Measurements from ENCODE around the gene MSI2. TPM values are rescaled to one million over a fixed set of nuclear protein-coding genes. Genes with fewer than 3 reads are reported as not detected.
"Not testable (repeated sequence)": the region's sequence is repeated elsewhere in the genome, so short reads cannot be mapped to it uniquely, and the experiment has no call there.

MSI2 gene
- total RNA-seq, 6 experiments from 2014 or later = 12.0 to 22.6 (median 19.4) TPM

DNA sequence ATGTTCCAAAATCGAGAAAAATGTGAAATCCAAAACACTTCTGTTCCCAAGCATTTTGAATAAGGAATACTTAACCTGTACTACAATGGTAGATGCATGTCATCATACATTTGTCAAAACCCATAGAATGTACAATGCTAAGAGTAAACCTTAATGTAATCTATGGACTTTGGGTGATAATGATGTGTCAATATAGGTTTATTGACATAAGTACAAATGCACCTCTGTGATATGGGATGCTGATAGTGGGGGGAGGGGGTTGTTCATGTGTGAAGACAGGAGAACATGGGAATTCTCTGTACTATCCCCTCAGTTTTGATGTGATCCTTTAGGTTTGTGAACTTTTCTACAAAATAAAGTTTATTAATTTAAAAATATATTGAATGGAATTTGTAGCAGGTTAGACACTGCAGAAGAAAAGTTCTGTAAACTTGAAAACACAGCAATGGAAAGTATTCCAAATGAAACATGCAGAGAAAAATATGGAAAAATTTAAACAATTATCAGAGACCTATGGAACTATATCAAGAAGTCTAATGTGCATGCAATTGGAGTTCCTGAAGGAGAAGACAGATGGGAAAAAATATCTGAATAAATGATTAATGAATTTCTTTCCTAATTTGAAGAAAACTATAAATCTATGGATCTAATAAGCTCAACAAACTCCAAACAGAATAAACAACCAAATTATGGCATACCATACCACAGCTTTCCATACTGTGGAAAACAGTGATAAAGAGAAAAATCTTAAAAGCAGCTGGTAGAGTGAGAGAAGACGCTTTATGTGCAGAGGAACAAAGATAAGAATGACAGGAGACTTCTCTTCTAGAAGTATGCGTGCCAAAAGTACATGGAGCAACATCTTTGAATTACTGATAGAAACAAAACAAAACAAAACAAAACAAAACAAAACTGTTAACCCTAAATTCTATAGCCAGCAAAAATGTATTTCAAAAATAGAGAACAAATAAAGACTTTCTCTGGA is 34.7 kb upstream of the MSI2 start:
- ATAC-seq (no peak), DNase-seq (no peak)
- intact Hi-C loops (cut with DNase I) = no loop called here
- Histone ChIP-seq H3K4me1 (no peaks in the 10 kb centered on the region), H3K27me3 (no peaks in the 10 kb centered on the region), H3K36me3 (no peaks in the 10 kb centered on the region), H3K9me3 (peaks cover 0 to 4% (median 0%) of the 10 kb centered on the region in 4 donors), H3K4me3 (no peak overlapping the region), H3K27ac (no peak overlapping the region)
- TF ChIP-seq POLR2A (IDR thresholded peaks at IDR 0.05) (no peak), CTCF (IDR thresholded peaks at IDR 0.05) (no peak)
- WGBS (ENCODE audit: insufficient coverage, low coverage, low lambda C conversion rate, missing lambda C conversion rate) = 54% methylated on average over 3 of the region's 3 CpGs

- H3K4me3 ChIP-seq; H3K4me1 ChIP-seq; H3K36me3 ChIP-seq; H3K27ac ChIP-seq; ATAC-seq; H3K9me3 ChIP-seq; H3K27me3 ChIP-seq; intact Hi-C loops (cut with DNase I); DNase-seq: not testable (repeated sequence)
- 67% methylated on average over 1 of the region's 1 CpG for WGBS (ENCODE audit: insufficient coverage, low coverage, low lambda C conversion rate, missing lambda C conversion rate)
Measured at GRCh38 chr17:57222422-57222821, 33.9 kb upstream of the MSI2 start.

DNA sequence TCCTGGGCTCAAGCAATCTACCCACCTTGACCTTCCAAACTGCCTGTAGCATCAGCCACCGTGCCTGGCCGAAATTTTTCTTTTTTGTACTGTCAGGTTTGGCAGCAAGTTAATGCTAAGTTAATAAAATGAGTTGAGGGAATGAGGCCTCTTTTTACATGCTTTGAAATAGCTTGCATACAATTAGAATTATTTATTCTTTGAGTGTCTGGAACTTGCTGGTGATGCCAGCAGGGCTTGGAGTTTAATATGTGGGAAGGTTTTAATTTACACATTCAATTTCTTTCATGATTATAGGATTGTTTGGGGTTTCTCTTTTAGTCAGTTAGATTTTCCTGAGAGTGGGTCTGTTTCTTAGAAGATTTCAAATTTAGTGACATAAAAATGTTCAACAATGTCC is 31.2 kb upstream of the MSI2 start:
- no peak overlapping the region for H3K27ac ChIP-seq
- H3K9me3 ChIP-seq = peaks cover 0 to 4% (median 0%) of the 10 kb centered on the region in 4 donors
- intact Hi-C loops (cut with DNase I) = no loop called here
- TF ChIP-seq POLR2A (IDR thresholded peaks at IDR 0.05) = no peak
- no peaks in the 10 kb centered on the region for H3K27me3 ChIP-seq
- no peak for DNase-seq
- H3K36me3 ChIP-seq = no peaks in the 10 kb centered on the region
- no peaks in the 10 kb centered on the region for H3K4me1 ChIP-seq
- WGBS (ENCODE audit: insufficient coverage, low coverage, low lambda C conversion rate, missing lambda C conversion rate) = 77% methylated on average over 2 of the region's 2 CpGs
- no peak overlapping the region for H3K4me3 ChIP-seq
- ATAC-seq = no peak

GRCh38 chr17:57226793-57227192 is 29.5 kb upstream of the MSI2 start:
- Histone ChIP-seq H3K27ac (no peak overlapping the region), H3K4me3 (no peak overlapping the region), H3K4me1 (no peaks in the 10 kb centered on the region), H3K27me3 (no peaks in the 10 kb centered on the region), H3K9me3 (peaks cover 0 to 4% (median 0%) of the 10 kb centered on the region in 4 donors), H3K36me3 (no peaks in the 10 kb centered on the region)
- TF ChIP-seq POLR2A (IDR thresholded peaks at IDR 0.05) (no peak), CTCF (IDR thresholded peaks at IDR 0.05) (no peak)
- intact Hi-C loops (cut with DNase I) = no loop called here
- 29% methylated on average over 1 of the region's 1 CpG for WGBS (ENCODE audit: insufficient coverage, low coverage, low lambda C conversion rate, missing lambda C conversion rate)
- no peak for DNase-seq
- ATAC-seq = no peak

GRCh38 chr17:57228911-57229310 is 27.4 kb upstream of the MSI2 start:
- H3K27ac ChIP-seq = no peak overlapping the region
- no peak overlapping the region for H3K4me3 ChIP-seq
- WGBS (ENCODE audit: insufficient coverage, low coverage, low lambda C conversion rate, missing lambda C conversion rate) = 59% methylated on average over 4 of the region's 4 CpGs
- no peaks in the 10 kb centered on the region for H3K36me3 ChIP-seq
- TF ChIP-seq CTCF (IDR thresholded peaks at IDR 0.05) (no peak), POLR2A (IDR thresholded peaks at IDR 0.05) (no peak)
- H3K9me3 ChIP-seq = no peaks in the 10 kb centered on the region
- no peak for ATAC-seq
- H3K4me1 ChIP-seq = no peaks in the 10 kb centered on the region
- no peaks in the 10 kb centered on the region for H3K27me3 ChIP-seq
- no peak for DNase-seq
- intact Hi-C loops (cut with DNase I) = no loop called here

Data from right lobe of liver (tissue), 6 donors.